Keratinocyte (primary cell): ENCODE measurements around the gene CCDC175. TPM values are rescaled to one million over a fixed set of nuclear protein-coding genes. Genes with fewer than 3 reads are reported as not detected.

Experiments used
- DNase-seq: peaks from one replicate; pipeline ENCODE4 v3.0.0-alpha.2; 2011; ENCODE audit warnings: low read depth, missing footprints, low spot score
- FAIRE-seq: peaks from 2 replicates; lab custom pipeline; 2011; peaks lifted over from hg19 to GRCh38; lab: Jason Lieb, UNC
- H2AFZ ChIP-seq: 2 replicates; pipeline ENCODE4 v1.6.0; 2012; ENCODE audit warnings: low read length, control low read depth, inconsistent platforms; ENCODE audit not compliant: control insufficient read depth
- H3K27ac ChIP-seq: 2 replicates; pipeline ENCODE4 v1.5.1; 2011; ENCODE audit warnings: low read length; ENCODE audit not compliant: control insufficient read depth, insufficient read depth
- H3K27me3 ChIP-seq: 3 replicates; pipeline ENCODE4 v1.6.0; 2011; ENCODE audit warnings: low read length; ENCODE audit not compliant: control insufficient read depth, insufficient read depth; ENCODE audit errors: extremely low read depth
- H3K36me3 ChIP-seq, 2 experiments: 2 replicates in 1 of 2; 3 replicates in 1 of 2; pipeline ENCODE4 v1.5.1; 2011; ENCODE audit warnings: low read length in 2 of 2, mild to moderate bottlenecking in 1 of 2; ENCODE audit not compliant: control insufficient read depth in 2 of 2, insufficient read depth in 2 of 2; ENCODE audit errors: extremely low read depth in 1 of 2
- H3K4me1 ChIP-seq: 3 replicates; pipeline ENCODE4 v1.5.1; 2011; ENCODE audit warnings: low read length; ENCODE audit not compliant: control insufficient read depth, insufficient read depth; ENCODE audit errors: extremely low read depth
- H3K4me2 ChIP-seq: 3 replicates; pipeline ENCODE4 v1.6.0; 2011; ENCODE audit warnings: low read depth, low read length; ENCODE audit not compliant: control insufficient read depth, insufficient read depth; ENCODE audit errors: extremely low read depth
- H3K4me3 ChIP-seq, 3 experiments: fragments of 200-600 bp in 1 of 3; sonication (generic) in 1 of 3; 2 replicates in 2 of 3; 3 replicates in 1 of 3; pipeline ENCODE4 v1.5.1; 2011 to 2016; ENCODE audit warnings: low read length in 3 of 3, mild to moderate bottlenecking in 3 of 3, control low read depth in 2 of 3, inconsistent platforms in 1 of 3, low read depth in 1 of 3, mixed read lengths in 1 of 3, mixed run types in 1 of 3, moderate library complexity in 1 of 3; ENCODE audit not compliant: control insufficient read depth in 2 of 3, insufficient read depth in 2 of 3; ENCODE audit errors: extremely low read depth in 1 of 3
- H3K79me2 ChIP-seq: 2 replicates; pipeline ENCODE4 v1.6.0; 2012; ENCODE audit warnings: low read length; ENCODE audit not compliant: control insufficient read depth, insufficient read depth
- H3K9ac ChIP-seq: 3 replicates; pipeline ENCODE4 v1.6.0; 2011; ENCODE audit warnings: low read length; ENCODE audit not compliant: control insufficient read depth, insufficient read depth; ENCODE audit errors: extremely low read depth
- H3K9me1 ChIP-seq: 3 replicates; pipeline ENCODE4 v1.6.0; 2011; ENCODE audit warnings: low read length; ENCODE audit not compliant: control insufficient read depth, insufficient read depth; ENCODE audit errors: extremely low read depth
- H3K9me3 ChIP-seq: 2 replicates; pipeline ENCODE4 v1.5.1; 2012; ENCODE audit warnings: low read depth, low read length; ENCODE audit not compliant: control insufficient read depth
- H4K20me1 ChIP-seq: 3 replicates; pipeline ENCODE4 v1.6.0; 2011; ENCODE audit warnings: low read length; ENCODE audit not compliant: control insufficient read depth, insufficient read depth; ENCODE audit errors: extremely low read depth
- CTCF ChIP-seq, 3 experiments: IDR thresholded peaks in 1 of 3; conservative IDR thresholded peaks in 1 of 3; optimal IDR thresholded peaks in 1 of 3; 2 replicates in 2 of 3; 3 replicates in 1 of 3; pipeline versions ENCODE3 to v1.5.1; 2011; ENCODE audit warnings: low read length in 3 of 3, mild to moderate bottlenecking in 3 of 3, moderate library complexity in 2 of 3, control low read depth in 1 of 3, inconsistent platforms in 1 of 3; ENCODE audit not compliant: insufficient read depth in 2 of 3; ENCODE audit errors: extremely low read depth in 1 of 3
- EZH2 ChIP-seq: IDR thresholded peaks from one replicate; pipeline ENCODE4 v1.6.1; 2012; ENCODE audit warnings: inconsistent platforms, mild to moderate bottlenecking, low read length, moderate library complexity
- dilution Hi-C: fragments of 300-500 bp; cut with MboI; formaldehyde crosslinking; loops from one replicate; pipeline ENCODE4 v1.7.0; 2020; ENCODE audit warnings: low sequenced_read_pairs; ENCODE audit not compliant: extremely low pct_ligation_motif_present
- polyA plus RNA-seq, 5 experiments: library from polyadenylated mRNA; depleted of rRNA in 3 of 5; stranded (reverse) in 3 of 5; stranded (forward) in 1 of 5; unstranded in 1 of 5; fragments of >200 nt; gene quantifications; 1 replicate in 1 of 5; 2 replicates in 3 of 5; 3 replicates in 1 of 5; pipeline versions ENCODE4 v1.2.1 to v1.2.3, GENCODE V29; 2011 to 2012; ENCODE audit warnings: missing spikeins in 2 of 5, low read depth in 1 of 5, low replicate concordance in 1 of 5

CCDC175 gene
- polyA plus RNA-seq, 1 donor (not counting 4 experiments of a cell fraction or from before 2014, with no cell fraction given) = not detected

GRCh38 chr14:59588101-59588500, 11.5 kb upstream of the CCDC175 start:
- Histone ChIP-seq H4K20me1 (no peaks in the 10 kb centered on the region), H3K4me2 (no peak overlapping the region), H3K4me3 (no peak overlapping the region), H3K79me2 (no peaks in the 10 kb centered on the region), H3K36me3 (no peaks in the 10 kb centered on the region), H3K27me3 (peaks cover 3% of the 10 kb centered on the region), H3K9ac (no peak overlapping the region), H3K27ac (no peak overlapping the region), H3K4me1 (no peaks in the 10 kb centered on the region), H3K9me3 (no peaks in the 10 kb centered on the region), H3K9me1 (no peaks in the 10 kb centered on the region), H2AFZ (no peak overlapping the region)
- dilution Hi-C loops = no loop called here
- no peak for DNase-seq
- FAIRE-seq = no peak
- TF ChIP-seq EZH2 = no peak

- H3K9me3 ChIP-seq = no peaks in the 10 kb centered on the region
- dilution Hi-C loops = no loop called here
- FAIRE-seq (no peak), DNase-seq (no peak)
- no peaks in the 10 kb centered on the region for H3K36me3 ChIP-seq
- no peaks in the 10 kb centered on the region for H4K20me1 ChIP-seq
- no peak overlapping the region for H3K4me2 ChIP-seq
- no peak overlapping the region for H3K27ac ChIP-seq
- H3K79me2 ChIP-seq = no peaks in the 10 kb centered on the region
- no peaks in the 10 kb centered on the region for H3K9me1 ChIP-seq
- no peak overlapping the region for H2AFZ ChIP-seq
- TF ChIP-seq CTCF (optimal IDR thresholded peaks at IDR 0.05 in 1 of 3, IDR thresholded peaks at IDR 0.05 in 1 of 3, conservative IDR thresholded peaks at IDR 0.05 in 1 of 3; ENCODE audit: extremely low read depth in 1 of 3, insufficient read depth in 2 of 3, low read length in 3 of 3) (no peak), EZH2 (no peak)
- H3K27me3 ChIP-seq = no peaks in the 10 kb centered on the region
- H3K4me1 ChIP-seq = no peaks in the 10 kb centered on the region
- no peak overlapping the region for H3K9ac ChIP-seq
- H3K4me3 ChIP-seq = no peak overlapping the region
Observed at GRCh38 chr14:59585891-59586554, 9.4 kb upstream of the CCDC175 start.

GRCh38 chr14:59583755-59584154, 7.1 kb upstream of the CCDC175 start:
- no peak overlapping the region for H2AFZ ChIP-seq
- DNase-seq (no peak), FAIRE-seq (no peak)
- no peaks in the 10 kb centered on the region for H4K20me1 ChIP-seq
- no peaks in the 10 kb centered on the region for H3K4me1 ChIP-seq
- dilution Hi-C loops = no loop called here
- H3K27ac ChIP-seq = no peak overlapping the region
- H3K4me2 ChIP-seq = no peak overlapping the region
- no peaks in the 10 kb centered on the region for H3K36me3 ChIP-seq
- H3K9ac ChIP-seq = no peak overlapping the region
- H3K79me2 ChIP-seq = no peaks in the 10 kb centered on the region
- no peak overlapping the region for H3K4me3 ChIP-seq
- no peak for TF ChIP-seq EZH2
- no peak for TF ChIP-seq CTCF (optimal IDR thresholded peaks at IDR 0.05 in 1 of 3, IDR thresholded peaks at IDR 0.05 in 1 of 3, conservative IDR thresholded peaks at IDR 0.05 in 1 of 3; ENCODE audit: extremely low read depth in 1 of 3, insufficient read depth in 2 of 3, low read length in 3 of 3)
- no peaks in the 10 kb centered on the region for H3K9me3 ChIP-seq
- H3K9me1 ChIP-seq = no peaks in the 10 kb centered on the region
- no peaks in the 10 kb centered on the region for H3K27me3 ChIP-seq
